GM12875 (cell line): ENCODE data around the gene APEH.

Source experiments
- H3K4me3 ChIP-seq: one replicate; pipeline ENCODE4 v1.5.1; 2011; ENCODE audit warnings: low read depth, low read length, control low read depth
- TF ChIP-seq, protein P1 (sequence below): IDR thresholded peaks from 2 replicates; pipeline ENCODE4 v1.5.1; 2011; ENCODE audit warnings: low read depth, mild to moderate bottlenecking, control low read depth, inconsistent platforms, low read length, moderate library complexity, borderline replicate concordance; ENCODE audit not compliant: insufficient read depth

APEH gene

DNA sequence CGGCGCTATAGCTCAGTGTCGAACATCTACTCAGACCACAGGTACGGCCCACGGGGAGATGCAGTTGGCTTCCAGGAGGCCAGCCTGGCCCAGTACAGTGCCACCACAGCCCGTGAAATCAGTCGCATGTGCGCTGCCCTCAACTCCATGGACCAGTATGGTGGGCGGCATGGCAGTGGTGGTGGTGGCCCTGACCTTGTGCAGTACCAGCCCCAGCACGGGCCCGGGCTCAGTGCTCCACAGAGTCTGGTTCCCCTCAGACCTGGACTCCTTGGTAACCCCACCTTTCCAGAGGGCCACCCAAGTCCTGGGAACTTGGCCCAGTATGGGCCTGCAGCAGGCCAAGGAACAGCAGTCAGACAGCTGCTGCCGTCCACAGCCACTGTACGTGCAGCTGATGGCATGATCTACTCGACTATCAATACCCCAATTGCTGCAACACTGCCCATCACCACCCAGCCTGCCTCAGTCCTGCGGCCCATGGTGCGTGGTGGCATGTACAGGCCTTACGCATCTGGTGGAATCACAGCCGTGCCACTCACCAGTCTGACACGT lies 18.3 kb upstream of the APEH start:
- TF ChIP-seq, protein P1, sequence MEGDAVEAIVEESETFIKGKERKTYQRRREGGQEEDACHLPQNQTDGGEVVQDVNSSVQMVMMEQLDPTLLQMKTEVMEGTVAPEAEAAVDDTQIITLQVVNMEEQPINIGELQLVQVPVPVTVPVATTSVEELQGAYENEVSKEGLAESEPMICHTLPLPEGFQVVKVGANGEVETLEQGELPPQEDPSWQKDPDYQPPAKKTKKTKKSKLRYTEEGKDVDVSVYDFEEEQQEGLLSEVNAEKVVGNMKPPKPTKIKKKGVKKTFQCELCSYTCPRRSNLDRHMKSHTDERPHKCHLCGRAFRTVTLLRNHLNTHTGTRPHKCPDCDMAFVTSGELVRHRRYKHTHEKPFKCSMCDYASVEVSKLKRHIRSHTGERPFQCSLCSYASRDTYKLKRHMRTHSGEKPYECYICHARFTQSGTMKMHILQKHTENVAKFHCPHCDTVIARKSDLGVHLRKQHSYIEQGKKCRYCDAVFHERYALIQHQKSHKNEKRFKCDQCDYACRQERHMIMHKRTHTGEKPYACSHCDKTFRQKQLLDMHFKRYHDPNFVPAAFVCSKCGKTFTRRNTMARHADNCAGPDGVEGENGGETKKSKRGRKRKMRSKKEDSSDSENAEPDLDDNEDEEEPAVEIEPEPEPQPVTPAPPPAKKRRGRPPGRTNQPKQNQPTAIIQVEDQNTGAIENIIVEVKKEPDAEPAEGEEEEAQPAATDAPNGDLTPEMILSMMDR: no peak
- no peak overlapping the region for H3K4me3 ChIP-seq

DNA sequence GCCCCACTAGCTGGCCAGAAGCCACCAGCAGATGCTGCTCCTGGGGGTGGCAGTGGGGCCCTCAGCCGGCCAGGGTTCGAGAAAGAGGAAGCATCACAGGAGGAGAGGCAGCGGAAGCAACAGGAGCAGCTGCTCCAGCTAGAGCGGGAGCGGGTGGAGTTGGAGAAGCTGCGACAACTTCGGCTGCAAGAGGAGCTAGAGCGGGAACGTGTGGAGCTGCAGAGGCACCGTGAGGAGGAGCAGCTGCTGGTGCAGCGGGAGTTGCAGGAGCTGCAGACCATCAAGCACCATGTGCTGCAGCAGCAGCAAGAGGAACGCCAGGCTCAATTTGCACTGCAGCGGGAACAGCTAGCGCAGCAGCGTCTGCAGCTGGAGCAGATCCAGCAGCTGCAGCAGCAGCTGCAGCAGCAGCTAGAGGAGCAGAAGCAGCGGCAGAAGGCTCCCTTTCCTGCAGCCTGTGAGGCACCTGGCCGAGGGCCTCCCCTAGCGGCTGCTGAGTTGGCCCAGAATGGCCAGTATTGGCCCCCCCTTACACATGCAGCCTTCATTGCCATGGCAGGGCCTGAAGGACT lies 17.5 kb upstream of the APEH start:
- no peak overlapping the region for H3K4me3 ChIP-seq
- TF ChIP-seq, protein P1: no peak

DNA sequence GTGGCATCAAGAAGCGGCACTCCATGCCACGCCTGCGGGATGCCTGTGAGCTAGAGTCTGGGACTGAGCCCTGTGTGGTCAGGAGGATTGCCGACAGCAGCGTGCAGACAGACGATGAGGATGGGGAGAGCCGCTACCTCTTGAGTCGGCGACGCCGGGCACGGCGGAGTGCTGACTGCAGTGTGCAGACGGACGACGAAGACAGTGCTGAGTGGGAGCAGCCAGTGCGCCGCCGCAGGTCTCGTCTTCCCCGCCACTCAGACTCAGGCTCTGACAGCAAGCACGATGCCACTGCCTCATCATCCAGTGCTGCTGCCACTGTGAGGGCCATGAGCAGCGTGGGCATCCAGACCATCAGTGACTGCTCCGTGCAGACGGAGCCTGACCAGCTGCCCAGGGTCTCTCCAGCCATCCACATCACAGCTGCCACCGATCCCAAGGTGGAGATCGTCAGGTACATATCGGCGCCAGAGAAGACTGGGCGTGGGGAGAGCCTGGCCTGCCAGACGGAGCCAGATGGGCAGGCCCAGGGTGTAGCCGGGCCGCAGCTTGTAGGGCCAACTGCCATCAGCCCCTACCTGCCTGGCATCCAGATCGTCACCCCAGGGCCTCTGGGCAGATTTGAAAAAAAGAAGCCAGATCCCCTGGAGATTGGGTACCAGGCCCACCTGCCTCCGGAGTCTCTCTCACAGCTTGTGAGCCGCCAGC lies 16.8 kb upstream of the APEH start:
- TF ChIP-seq, protein P1: no peak
- no peak overlapping the region for H3K4me3 ChIP-seq

DNA sequence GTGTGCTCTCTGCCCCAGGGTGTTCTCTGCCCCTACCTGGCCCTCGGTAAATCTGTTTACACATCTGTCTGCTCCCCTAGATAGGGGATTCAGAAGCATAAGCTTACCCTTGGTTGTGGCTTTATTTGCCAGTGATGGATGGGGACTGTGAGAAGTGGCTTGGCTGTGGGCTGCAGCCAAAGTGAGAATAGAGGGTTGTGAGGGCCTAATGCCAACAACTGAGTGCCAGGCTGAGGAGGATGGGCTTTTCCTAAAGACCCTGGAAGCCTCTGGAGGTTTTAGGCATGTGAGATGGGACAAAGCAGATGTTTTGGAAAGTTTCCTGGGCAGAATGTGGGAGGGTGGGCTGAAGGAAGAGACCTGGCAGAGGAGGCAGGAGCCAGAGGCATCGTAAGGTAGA lies 15.4 kb upstream of the APEH start:
- no peak overlapping the region for H3K4me3 ChIP-seq
- TF ChIP-seq, protein P1: no peak

DNA sequence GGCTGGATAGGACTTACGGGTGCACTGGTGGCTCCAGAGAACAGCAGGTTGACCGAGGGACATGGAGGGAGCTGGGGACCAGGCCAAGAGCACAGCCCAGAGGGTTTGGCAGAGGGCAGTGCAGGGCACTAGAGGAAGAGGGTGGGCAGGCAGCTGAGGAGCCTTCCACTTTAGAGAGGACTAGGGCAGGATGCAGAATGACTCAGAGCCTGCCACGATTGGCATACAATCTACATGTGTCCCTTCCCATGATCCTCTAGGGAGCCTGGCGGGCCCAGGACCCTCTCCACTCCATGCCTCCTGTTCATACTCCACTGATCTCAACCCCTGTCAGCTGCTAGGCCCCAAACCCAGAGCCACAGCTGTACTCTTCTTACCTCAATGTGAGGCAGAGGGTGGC lies 14.4 kb upstream of the APEH start:
- TF ChIP-seq, protein P1: no peak
- H3K4me3 ChIP-seq: no peak overlapping the region

DNA sequence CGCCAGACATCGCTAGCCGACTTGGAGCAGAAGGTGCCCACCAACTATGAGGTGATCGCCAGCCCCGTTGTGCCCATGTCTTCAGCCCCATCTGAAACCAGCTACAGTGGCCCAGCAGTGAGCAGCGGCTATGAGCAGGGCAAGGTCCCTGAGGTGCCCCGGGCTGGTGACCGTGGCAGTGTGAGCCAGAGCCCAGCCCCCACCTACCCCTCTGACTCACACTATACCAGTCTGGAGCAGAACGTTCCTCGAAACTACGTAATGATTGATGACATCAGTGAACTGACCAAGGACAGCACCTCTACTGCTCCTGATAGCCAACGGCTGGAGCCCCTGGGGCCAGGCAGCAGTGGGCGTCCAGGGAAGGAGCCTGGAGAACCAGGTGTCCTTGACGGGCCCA lies 12.9 kb upstream of the APEH start:
- no peak overlapping the region for H3K4me3 ChIP-seq
- TF ChIP-seq, protein P1: no peak

DNA sequence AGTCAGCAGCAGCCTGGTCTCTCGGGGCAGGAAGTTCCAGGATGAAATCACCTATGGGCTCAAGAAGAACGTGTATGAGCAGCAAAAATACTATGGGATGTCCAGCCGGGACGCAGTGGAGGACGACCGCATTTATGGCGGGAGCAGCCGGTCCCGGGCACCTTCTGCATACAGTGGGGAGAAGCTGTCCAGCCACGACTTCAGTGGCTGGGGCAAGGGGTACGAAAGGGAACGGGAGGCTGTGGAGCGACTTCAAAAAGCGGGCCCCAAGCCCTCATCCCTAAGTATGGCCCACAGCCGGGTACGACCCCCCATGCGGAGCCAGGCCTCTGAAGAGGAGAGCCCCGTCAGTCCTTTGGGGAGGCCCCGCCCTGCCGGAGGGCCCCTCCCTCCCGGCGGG lies 12.1 kb upstream of the APEH start:
- TF ChIP-seq, protein P1: no peak
- no peak overlapping the region for H3K4me3 ChIP-seq
